Measurements from ENCODE around the gene CDH4.

- TF ChIP-seq GTF2I (CRISPR knock-in tag; conservative IDR thresholded peaks at IDR 0.05) = no peak
- TF ChIP-seq MXD4 (CRISPR knock-in tag; IDR thresholded peaks at IDR 0.05; ENCODE audit: borderline replicate concordance) = no peak
- TF ChIP-seq SOX15 (CRISPR knock-in tag; IDR thresholded peaks at IDR 0.05) = no peak
- TF ChIP-seq, protein P1, sequence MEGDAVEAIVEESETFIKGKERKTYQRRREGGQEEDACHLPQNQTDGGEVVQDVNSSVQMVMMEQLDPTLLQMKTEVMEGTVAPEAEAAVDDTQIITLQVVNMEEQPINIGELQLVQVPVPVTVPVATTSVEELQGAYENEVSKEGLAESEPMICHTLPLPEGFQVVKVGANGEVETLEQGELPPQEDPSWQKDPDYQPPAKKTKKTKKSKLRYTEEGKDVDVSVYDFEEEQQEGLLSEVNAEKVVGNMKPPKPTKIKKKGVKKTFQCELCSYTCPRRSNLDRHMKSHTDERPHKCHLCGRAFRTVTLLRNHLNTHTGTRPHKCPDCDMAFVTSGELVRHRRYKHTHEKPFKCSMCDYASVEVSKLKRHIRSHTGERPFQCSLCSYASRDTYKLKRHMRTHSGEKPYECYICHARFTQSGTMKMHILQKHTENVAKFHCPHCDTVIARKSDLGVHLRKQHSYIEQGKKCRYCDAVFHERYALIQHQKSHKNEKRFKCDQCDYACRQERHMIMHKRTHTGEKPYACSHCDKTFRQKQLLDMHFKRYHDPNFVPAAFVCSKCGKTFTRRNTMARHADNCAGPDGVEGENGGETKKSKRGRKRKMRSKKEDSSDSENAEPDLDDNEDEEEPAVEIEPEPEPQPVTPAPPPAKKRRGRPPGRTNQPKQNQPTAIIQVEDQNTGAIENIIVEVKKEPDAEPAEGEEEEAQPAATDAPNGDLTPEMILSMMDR (IDR thresholded peaks at IDR 0.05) = no peak
Measured at GRCh38 chr20:61875996-61876395, 623.9 kb downstream of the CDH4 start.
